ENCODE measurements around the gene FAM163B. TPM values are rescaled to one million over a fixed set of nuclear protein-coding genes. Genes with fewer than 3 reads are reported as not detected.

FAM163B gene
- total and polyA plus RNA-seq, 2 of the 8 experiments (the other 6 are each of a cell fraction or from before 2014, with no cell fraction given) = 0.63 to 1.0 TPM

- WGBS, 2 experiments (ENCODE audit: extremely low coverage in 1 of 2, insufficient coverage in 1 of 2, insufficient read length in 1 of 2, insufficient replicate concordance in 2 of 2, low coverage in 1 of 2, low lambda C conversion rate in 2 of 2, missing lambda C conversion rate in 1 of 2) = 54% methylated on average over 4 of the region's 4 CpGs; no CpG with 5 or more reads in 1 of the 2 experiments
- ChIA-PET CTCF (ENCODE audit: partially characterized antibody) (interaction anchor here (0.7 to 5.3 kb wide), 12 partner anchors 9 to 1535 kb away, joined by 3 to 46 read pairs (median 4); partner anchors contain the start of gene ADAMTSL2), POLR2A (ENCODE audit: partially characterized antibody) (no interaction called here)
- Histone ChIP-seq H3K27me3 (replicated peaks in 1 of 4; ENCODE audit: control insufficient read depth in 3 of 4, extremely low read depth in 1 of 4, insufficient read depth in 3 of 4, low read length in 3 of 4) (0 out of 7 replicates have a peak, but pooled peaks cover 0 to 2% (median 0%) of the 10 kb centered on the region in 4 experiments), H4K8ac (ENCODE audit: extremely low read depth, insufficient read depth, low read length) (no peak overlapping the region), H4K20me1 (replicated peaks in 1 of 2; ENCODE audit: control insufficient read depth in 1 of 2, insufficient read depth in 2 of 2, low read length in 2 of 2) (no peaks in the 10 kb centered on the region), H4K5ac (ENCODE audit: insufficient read length, low read depth, low read length) (no peak overlapping the region), H3K36me3 (ENCODE audit: control insufficient read depth in 2 of 4, insufficient read depth in 4 of 4, low read length in 3 of 4) (no peaks in the 10 kb centered on the region), H3K79me1 (ENCODE audit: low read depth, low read length) (no peaks in the 10 kb centered on the region), H3K14ac (ENCODE audit: insufficient read length) (no peak overlapping the region), H2AK5ac (ENCODE audit: low read depth, low read length) (no peak overlapping the region), H2BK20ac (ENCODE audit: low read length) (no peak overlapping the region), H3K18ac (ENCODE audit: extremely low read depth, low read length) (no peak overlapping the region), H2BK15ac (ENCODE audit: low read length) (no peak overlapping the region), H3K79me2 (ENCODE audit: control insufficient read depth in 1 of 2, insufficient read depth in 2 of 2, low read length in 2 of 2) (no peaks in the 10 kb centered on the region), H3K27ac (ENCODE audit: low read depth, low read length) (no peak overlapping the region), H2BK120ac (replicated peaks; ENCODE audit: low read depth, low read length) (no peak overlapping the region), H3K4me2 (ENCODE audit: insufficient read depth in 1 of 2, low read depth in 2 of 2, low read length in 2 of 2) (no peak overlapping the region), H3K23ac (ENCODE audit: insufficient read length) (no peak overlapping the region), H3K4me1 (replicated peaks in 1 of 4; ENCODE audit: control insufficient read depth in 3 of 4, insufficient read depth in 4 of 4, low read length in 3 of 4) (peaks cover 3 to 25% (median 19%) of the 10 kb centered on the region in 4 experiments), H3K9ac (replicated peaks in 1 of 4; ENCODE audit: extremely low read depth in 1 of 4, low read depth in 3 of 4, low read length in 3 of 4) (no peak overlapping the region), H3K4me3 (ENCODE audit: extremely low read depth in 1 of 4, insufficient read depth in 2 of 4, low read depth in 3 of 4, low read length in 4 of 4) (no peak overlapping the region), H3K23me2 (ENCODE audit: low read depth, low read length) (no peaks in the 10 kb centered on the region), H3K9me3 (ENCODE audit: insufficient read depth in 2 of 2, low read depth in 1 of 2, low read length in 1 of 2) (no peaks in the 10 kb centered on the region), H3K56ac (replicated peaks; ENCODE audit: insufficient read length, low read depth, low read length) (no peak overlapping the region), H4K91ac (replicated peaks; ENCODE audit: insufficient read length, low read length) (no peak overlapping the region), H2AFZ (ENCODE audit: low read length) (no peak overlapping the region), H3K4ac (replicated peaks; ENCODE audit: insufficient read length, low read depth, low read length) (no peak overlapping the region), H2BK5ac (ENCODE audit: low read depth, low read length) (no peak overlapping the region), H2BK12ac (ENCODE audit: low read depth, low read length) (no peak overlapping the region)
- no peak for TF ChIP-seq USF2 (IDR thresholded peaks at IDR 0.05; ENCODE audit: low read length)
- TF ChIP-seq KDM4A (IDR thresholded peaks at IDR 0.05; ENCODE audit: low read depth, low read length, severe bottlenecking) = no peak
- TF ChIP-seq TAF7 (optimal IDR thresholded peaks at IDR 0.05; ENCODE audit: borderline replicate concordance, low read depth, low read length) = no peak
- TF ChIP-seq NRF1 (IDR thresholded peaks at IDR 0.05; ENCODE audit: low read depth, low read length) = no peak
- no peak for TF ChIP-seq TCF12 (IDR thresholded peaks at IDR 0.05; ENCODE audit: low read depth, low read length)
- TF ChIP-seq FOSL1 (IDR thresholded peaks at IDR 0.05; ENCODE audit: insufficient read depth, low read depth, low read length) = no peak
- DNase-seq (ENCODE audit: low read depth in 1 of 2, low spot score in 2 of 2) (no peak), FAIRE-seq (no peak)
Measured at GRCh38 chr9:133581011-133581410, 28.2 kb downstream of the FAM163B start.

Measured in H1 (cell line).